K562 (cell line): ENCODE measurements around the gene NUDT21. TPM values are rescaled to one million over a fixed set of nuclear protein-coding genes. Genes with fewer than 3 reads are reported as not detected.

ENCODE experiments used
- ATAC-seq: fragments of 200-7000 bp; cut with Tn5 transposase; 3 replicates; pipeline ENCODE4 v1.9.1; 2020; ENCODE audit warnings: moderate library complexity
- BruUV-seq: library from RNA; stranded (reverse); fragments of 400-500 nt; replicated peaks from 2 replicates; lab custom pipeline; 2021; lab: Mats Ljungman, UMichigan
- CTCF ChIA-PET: fragments of 300-600 bp; formaldehyde crosslinking; extraction: SDS; loops from one replicate; lab custom pipeline; 2021; ENCODE audit warnings: low intra/inter-chr PET ratio; lab: Yijun Ruan, JAX
- POLR2A ChIA-PET: fragments of 300-600, 350-650 bp; sonication (Branson Sonifier 250); formaldehyde crosslinking; extraction: SDS; loops from one replicate; lab custom pipeline; 2021; ENCODE audit warnings: antibody characterized with exemption, inconsistent platforms; lab: Yijun Ruan, JAX
- DNase-seq, 4 experiments: peaks; one replicate each; pipeline versions ENCODE4 v3.0.0 to v3.0.0-alpha.2; 2011 to 2018; ENCODE audit warnings: low spot score in 3 of 4, mixed read lengths in 3 of 4; ENCODE audit errors: extremely low read depth in 1 of 4
- FAIRE-seq: peaks from 2 replicates; lab custom pipeline; 2011; peaks lifted over from hg19 to GRCh38; lab: Jason Lieb, UNC
- H2AFZ ChIP-seq: 2 replicates; pipeline ENCODE4 v1.6.0; 2011; ENCODE audit warnings: low read depth, low read length, control low read depth, inconsistent platforms
- H3K27ac ChIP-seq: fragments of 200-600 bp; 3 replicates; pipeline ENCODE4 v1.8.0; 2011; ENCODE audit warnings: low read depth, mild to moderate bottlenecking, control low read depth, inconsistent platforms, low read length, moderate library complexity, mixed read lengths; ENCODE audit errors: extremely low read depth
- H3K27me3 ChIP-seq, 2 experiments: fragments of 300-600 bp in 1 of 2; 2 replicates in 1 of 2; 3 replicates in 1 of 2; pipeline versions ENCODE4 v1.6.0 to v1.8.0; 2011; ENCODE audit warnings: inconsistent platforms in 2 of 2, low read length in 2 of 2, mild to moderate bottlenecking in 1 of 2, mixed read lengths in 1 of 2, moderate library complexity in 1 of 2; ENCODE audit not compliant: control insufficient read depth in 2 of 2, insufficient read depth in 2 of 2
- H3K36me3 ChIP-seq: fragments of 300-600 bp; 3 replicates; pipeline ENCODE4 v1.8.0; 2011; ENCODE audit warnings: mild to moderate bottlenecking, low read length, inconsistent platforms; ENCODE audit not compliant: control insufficient read depth, insufficient read depth
- H3K4me1 ChIP-seq, 2 experiments: fragments of 200-600 bp in 1 of 2; replicated peaks in 1 of 2; 2 replicates in 1 of 2; 3 replicates in 1 of 2; pipeline versions ENCODE4 v1.5.1 to v1.8.0; 2011; ENCODE audit warnings: inconsistent platforms in 2 of 2, low read length in 2 of 2, mild to moderate bottlenecking in 1 of 2, mixed read lengths in 1 of 2, moderate library complexity in 1 of 2; ENCODE audit not compliant: control insufficient read depth in 2 of 2, insufficient read depth in 2 of 2
- H3K4me2 ChIP-seq: 2 replicates; pipeline ENCODE4 v1.6.1; 2011; ENCODE audit warnings: low read length, control low read depth, inconsistent platforms, mixed read lengths; ENCODE audit not compliant: insufficient read depth
- H3K4me3 ChIP-seq: fragments of 200-600 bp; sonication (generic), shearing (Covaris generic); 2 replicates; pipeline ENCODE4 v1.5.1; 2016; ENCODE audit warnings: control low read depth, inconsistent platforms
- H3K79me2 ChIP-seq: fragments of 200-600 bp; 3 replicates; pipeline ENCODE4 v1.8.0; 2011; ENCODE audit warnings: low read length, inconsistent platforms; ENCODE audit not compliant: control insufficient read depth, insufficient read depth
- H3K9ac ChIP-seq, 2 experiments: 2 replicates each; pipeline versions ENCODE4 v1.6.0 to v1.6.1; 2011; ENCODE audit warnings: low read depth in 2 of 2, low read length in 2 of 2, control low read depth in 1 of 2, inconsistent platforms in 1 of 2, mild to moderate bottlenecking in 1 of 2, mixed read lengths in 1 of 2; ENCODE audit not compliant: insufficient read depth in 1 of 2
- H3K9me1 ChIP-seq: one replicate; pipeline ENCODE4 v1.6.0; 2011; ENCODE audit warnings: inconsistent platforms, mild to moderate bottlenecking, low read length, moderate library complexity; ENCODE audit not compliant: control insufficient read depth, insufficient read depth
- H3K9me3 ChIP-seq: replicated peaks from 2 replicates; pipeline ENCODE4 v1.5.1; 2011; ENCODE audit warnings: low read depth, low read length, inconsistent platforms; ENCODE audit not compliant: control insufficient read depth, insufficient read depth
- H4K20me1 ChIP-seq: replicated peaks from 2 replicates; pipeline ENCODE4 v1.6.1; 2011; ENCODE audit warnings: low read length, inconsistent platforms, mixed read lengths; ENCODE audit not compliant: control insufficient read depth, insufficient read depth
- BCL6 ChIP-seq: fragments of 250-450 bp; sonication (Bioruptor Pico); IDR thresholded peaks from 2 replicates; pipeline ENCODE4 v1.4.0; 2020
- CC2D1A ChIP-seq: fragments of 450-650 bp; IDR thresholded peaks from 2 replicates; pipeline ENCODE4 v1.6.1; 2017; ENCODE audit warnings: mild to moderate bottlenecking
- CEBPB ChIP-seq: fragments of 450-650 bp; IDR thresholded peaks from 2 replicates; pipeline ENCODE4 v1.6.1; 2016; ENCODE audit warnings: missing genetic modification characterization, missing compliant biosample characterization
- GMEB1 ChIP-seq: fragments of 250-450 bp; sonication (Bioruptor Pico); IDR thresholded peaks from 2 replicates; pipeline ENCODE4 v1.4.0; 2020; ENCODE audit warnings: mild to moderate bottlenecking
- HLTF ChIP-seq: fragments of 450-650 bp; IDR thresholded peaks from 2 replicates; pipeline ENCODE4 v1.6.1; 2016
- LARP7 ChIP-seq: fragments of 450-650 bp; IDR thresholded peaks from 2 replicates; pipeline ENCODE4 v1.6.1; 2016
- MCM2 ChIP-seq: fragments of 450-650 bp; IDR thresholded peaks from 2 replicates; pipeline ENCODE4 v1.6.1; 2017; ENCODE audit warnings: low read depth, mild to moderate bottlenecking
- SAFB2 ChIP-seq: fragments of 200-400 bp; formaldehyde crosslinking; IDR thresholded peaks from 2 replicates; pipeline ENCODE4 v1.6.1; 2018; ENCODE audit warnings: borderline replicate concordance, low read length, low read depth, moderate library complexity; ENCODE audit not compliant: severe bottlenecking
- SMAD4 ChIP-seq: fragments of 250-450 bp; sonication (Bioruptor Pico); conservative IDR thresholded peaks from 2 replicates; pipeline ENCODE4 v1.8.0; 2021; ENCODE audit warnings: inconsistent platforms, mild to moderate bottlenecking, moderate library complexity
- TSC22D4 ChIP-seq: fragments of 450-650 bp; IDR thresholded peaks from 2 replicates; pipeline ENCODE4 v1.6.1; 2016; ENCODE audit warnings: missing genetic modification characterization, missing biosample characterization, control low read depth
- ZBTB34 ChIP-seq: fragments of 250-450 bp; sonication (Bioruptor Pico); IDR thresholded peaks from 2 replicates; pipeline ENCODE4 v1.8.0; 2021; ENCODE audit warnings: mild to moderate bottlenecking, moderate library complexity
- ZC3H11A ChIP-seq: IDR thresholded peaks from 2 replicates; pipeline ENCODE4 v1.6.1; 2012; ENCODE audit warnings: low read depth, low read length, improper control_type of control experiment
- ZNF408 ChIP-seq: fragments of 250-450 bp; sonication (Bioruptor Pico); IDR thresholded peaks from 2 replicates; pipeline ENCODE4 v1.4.0; 2020; ENCODE audit warnings: low read depth, mild to moderate bottlenecking, moderate library complexity
- WGBS: fragments of 100-300 bp; shearing (Covaris generic); methylation state at CpG from one replicate; pipeline ENCODE4 v1.1.6; 2016; ENCODE audit warnings: low coverage, mixed read lengths; ENCODE audit not compliant: insufficient coverage; ENCODE audit errors: missing lambda C conversion rate; 5-methylcytosine and 5-hydroxymethylcytosine counted together
- in situ Hi-C: fragments of 300-500 bp; cut with MboI; formaldehyde crosslinking; loops from 4 replicates; pipeline ENCODE4 v1.15.0; 2018; ENCODE audit warnings: inconsistent platforms, mixed read lengths
- intact Hi-C: fragments of 100-400 bp; cut with micrococcal nuclease; formaldehyde crosslinking; loops from 2 replicates; pipeline ENCODE4 v1.14.2; 2022
- polyA plus RNA-seq, 8 experiments: library from polyadenylated mRNA; depleted of rRNA in 4 of 8; stranded (reverse) in 5 of 8; unstranded in 3 of 8; fragments of >200 nt; fragmentation: Nextera tagmentation in 2 of 8; fragmentation: Illumina TruSeq in 1 of 8; extraction: Ambion mirVana in 2 of 8; extraction: Trizol in 1 of 8; gene quantifications; 2 replicates each; pipeline versions ENCODE4 v1.2.1 to v1.2.3, GENCODE V29; 2011 to 2014; ENCODE audit warnings: inconsistent platforms in 1 of 8, missing spikeins in 1 of 8
- total RNA-seq, 7 experiments: library from RNA; depleted of rRNA in 6 of 7; stranded (reverse); fragments of >200 nt in 6 of 7; fragmentation: Illumina TruSeq in 2 of 7; extraction: Trizol in 2 of 7; gene quantifications; 2 replicates each; pipeline versions ENCODE4 v1.2.1 to v1.2.3, GENCODE V29; 2011 to 2021; ENCODE audit warnings: low replicate concordance in 1 of 7
- TF ChIP-seq, protein P1 (sequence below): sonication (generic); formaldehyde crosslinking; IDR thresholded peaks from 2 replicates; pipeline ENCODE4 v1.8.1; 2023; ENCODE audit warnings: mild to moderate bottlenecking, missing genetic modification reagents

Gene NUDT21
- total and polyA plus RNA-seq, 9 of the 15 experiments (the other 6 are each of a cell fraction or from before 2014, with no cell fraction given) = 62.4 to 218 (median 121) TPM

DNA sequence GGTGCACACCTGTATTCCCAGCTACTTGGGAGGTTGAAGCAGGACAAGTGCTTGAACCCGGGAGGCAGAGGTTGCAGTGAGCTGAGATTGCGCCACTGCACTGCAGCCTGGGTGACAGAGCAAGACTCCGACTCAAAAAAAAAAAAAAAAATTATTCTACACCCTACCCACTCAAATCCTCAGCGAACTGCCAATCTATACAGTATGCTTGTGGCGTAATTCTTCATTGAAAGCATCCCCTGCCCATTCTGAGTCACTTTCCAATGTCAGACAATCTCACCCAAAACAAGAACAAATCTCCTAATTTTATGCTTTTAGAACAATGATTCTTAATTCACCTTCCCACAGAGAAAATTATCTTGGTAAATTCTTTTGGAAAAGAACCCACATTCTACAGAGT lies 37.8 kb downstream of the NUDT21 start:
- Histone ChIP-seq H3K4me2 (no peak overlapping the region), H3K27ac (no peak overlapping the region), H3K27me3 (no peaks in the 10 kb centered on the region), H4K20me1 (peaks cover 8% of the 10 kb centered on the region), H3K4me1 (peaks cover 0 to 21% of the 10 kb centered on the region in 2 experiments; a peak in 4 of 5 replicates), H3K4me3 (no peak overlapping the region), H3K9ac (no peak overlapping the region), H2AFZ (no peak overlapping the region), H3K9me1 (no peaks in the 10 kb centered on the region), H3K9me3 (no peaks in the 10 kb centered on the region), H3K79me2 (peaks cover 63% of the 10 kb centered on the region), H3K36me3 (peaks cover 58% of the 10 kb centered on the region)
- BruUV-seq = TSS peak; percentile 4
- in situ Hi-C loops (no loop called here), intact Hi-C loops (no loop called here)
- DNase-seq = no peak
- 72% methylated on average over 4 of the region's 5 CpGs for WGBS
- 0 out of 2 replicates have a peak, but pooled peaks have one; percentile 28 for TF ChIP-seq CEBPB (tag)
- no peak for TF ChIP-seq SAFB2
- ChIA-PET POLR2A (interaction anchor here (1.5 to 2.3 kb wide), 2 partner anchors 10 to 18 kb away, joined by 3 to 5 read pairs; no protein-coding TSS in a partner anchor), CTCF (no interaction called here)
- no peak for FAIRE-seq
- no peak for ATAC-seq

GRCh38 chr16:56411624-56412023 lies 39.5 kb downstream of the NUDT21 start:
- Histone ChIP-seq H3K9ac (no peak overlapping the region), H2AFZ (no peak overlapping the region), H3K9me3 (no peaks in the 10 kb centered on the region), H3K27ac (no peak overlapping the region; the same call in 2 of the 3 replicates), H3K4me1 (peaks cover 0 to 21% of the 10 kb centered on the region in 2 experiments; a peak in 4 of 5 replicates), H3K9me1 (no peaks in the 10 kb centered on the region), H3K27me3 (no peaks in the 10 kb centered on the region), H3K4me2 (no peak overlapping the region), H3K79me2 (peaks cover 49% of the 10 kb centered on the region), H3K4me3 (no peak overlapping the region), H3K36me3 (peaks cover 64% of the 10 kb centered on the region), H4K20me1 (peaks cover 8% of the 10 kb centered on the region)
- ATAC-seq (no peak), DNase-seq (no peak), FAIRE-seq (peak; percentile 64)
- no TSS peak for BruUV-seq
- CTCF ChIA-PET = no interaction called here
- intact Hi-C loops (no loop called here), in situ Hi-C loops (no loop called here)
- 94% methylated on average over 2 of the region's 2 CpGs for WGBS
- POLR2A ChIA-PET = interaction anchor here (1.0 kb wide), 1 partner anchor 12 kb away, joined by 3 read pairs; no protein-coding TSS in a partner anchor
- no peak for TF ChIP-seq ZNF408 (CRISPR knock-in tag)
- TF ChIP-seq CC2D1A = no peak
- no peak for TF ChIP-seq ZC3H11A
- no peak for TF ChIP-seq MCM2
- no peak for TF ChIP-seq SMAD4 (CRISPR knock-in tag)
- no peak for TF ChIP-seq HLTF
- TF ChIP-seq GMEB1 (CRISPR knock-in tag) = no peak
- TF ChIP-seq LARP7 = no peak
- TF ChIP-seq TSC22D4 (tag) = no peak
- TF ChIP-seq ZBTB34 (CRISPR knock-in tag) = no peak
- no peak for TF ChIP-seq BCL6
- TF ChIP-seq, protein P1, sequence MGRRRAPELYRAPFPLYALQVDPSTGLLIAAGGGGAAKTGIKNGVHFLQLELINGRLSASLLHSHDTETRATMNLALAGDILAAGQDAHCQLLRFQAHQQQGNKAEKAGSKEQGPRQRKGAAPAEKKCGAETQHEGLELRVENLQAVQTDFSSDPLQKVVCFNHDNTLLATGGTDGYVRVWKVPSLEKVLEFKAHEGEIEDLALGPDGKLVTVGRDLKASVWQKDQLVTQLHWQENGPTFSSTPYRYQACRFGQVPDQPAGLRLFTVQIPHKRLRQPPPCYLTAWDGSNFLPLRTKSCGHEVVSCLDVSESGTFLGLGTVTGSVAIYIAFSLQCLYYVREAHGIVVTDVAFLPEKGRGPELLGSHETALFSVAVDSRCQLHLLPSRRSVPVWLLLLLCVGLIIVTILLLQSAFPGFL (CRISPR knock-in tag) = no peak
